DMS 273 (cell line): Measurements from ENCODE around the gene TTC39A.

Experiments
- DNase-seq: peaks from one replicate; lab custom pipeline; 2025; ENCODE audit not compliant: unreplicated experiment; lab: John Stamatoyannopoulos, UW

TTC39A gene

GRCh38 chr1:51298322-51298705 is 32.0 kb downstream of the TTC39A start:
- DNase-seq, result no peak

GRCh38 chr1:51297401-51298321 is 32.7 kb downstream of the TTC39A start:
- no peak for DNase-seq

GRCh38 chr1:51296383-51297357 is 33.7 kb downstream of the TTC39A start:
- DNase-seq, result peak; percentile 93

- DNase-seq, result no peak
Measured at GRCh38 chr1:51295926-51296325, 34.4 kb downstream of the TTC39A start.

GRCh38 chr1:51294566-51295184 is 35.7 kb downstream of the TTC39A start:
- DNase-seq, result no peak

GRCh38 chr1:51293898-51294515 is 36.4 kb downstream of the TTC39A start:
- DNase-seq, result no peak

- no peak for DNase-seq
Measured at GRCh38 chr1:51290489-51290847, 39.9 kb downstream of the TTC39A start.

GRCh38 chr1:51289676-51290488 is 40.5 kb downstream of the TTC39A start:
- DNase-seq, result no peak

GRCh38 chr1:51288578-51288977 is 41.8 kb downstream of the TTC39A start:
- no peak for DNase-seq

- DNase-seq, result no peak
Measured at GRCh38 chr1:51287966-51288365, 42.4 kb downstream of the TTC39A start.

GRCh38 chr1:51285055-51285454 is 45.3 kb downstream of the TTC39A start:
- DNase-seq, result no peak

- DNase-seq, result peak; percentile 93
Measured at GRCh38 chr1:51284487-51284954, 45.8 kb downstream of the TTC39A start.

- DNase-seq, result no peak
Measured at GRCh38 chr1:51283979-51284378, 46.4 kb downstream of the TTC39A start.

- DNase-seq, result no peak
Measured at GRCh38 chr1:51282605-51283004, 47.8 kb downstream of the TTC39A start.

- DNase-seq, result no peak
Measured at GRCh38 chr1:51281807-51282206, 48.6 kb downstream of the TTC39A start.

GRCh38 chr1:51280321-51280978 is 49.9 kb downstream of the TTC39A start:
- no peak for DNase-seq

GRCh38 chr1:51276286-51276685 is 54.1 kb downstream of the TTC39A start:
- no peak for DNase-seq

GRCh38 chr1:51274676-51275075 is 55.7 kb downstream of the TTC39A start:
- no peak for DNase-seq

GRCh38 chr1:51272916-51273315 is 57.4 kb downstream of the TTC39A start:
- no peak for DNase-seq
